ENCODE measurements around the gene MYH15.

MYH15 gene

GRCh38 chr3:108503722-108504121, 6.7 kb downstream of the MYH15 start:
- no peak overlapping the region for H3K4me3 ChIP-seq (ENCODE audit: low read depth, low read length)
- no peak for TF ChIP-seq CTCF (IDR thresholded peaks at IDR 0.05; ENCODE audit: low read depth, low read length, missing control alignments)
- in situ Hi-C loops (cut with HindIII; ENCODE audit: low sequenced_read_pairs), result no loop called here
- DNase-seq (ENCODE audit: low read depth), result no peak

- no peak overlapping the region for H3K4me3 ChIP-seq (ENCODE audit: low read depth, low read length)
- in situ Hi-C loops (cut with HindIII; ENCODE audit: low sequenced_read_pairs), result no loop called here
- TF ChIP-seq CTCF (IDR thresholded peaks at IDR 0.05; ENCODE audit: low read depth, low read length, missing control alignments), result no peak
- no peak for DNase-seq (ENCODE audit: low read depth)
Measured at GRCh38 chr3:108501535-108501934, 8.9 kb downstream of the MYH15 start.

DNA sequence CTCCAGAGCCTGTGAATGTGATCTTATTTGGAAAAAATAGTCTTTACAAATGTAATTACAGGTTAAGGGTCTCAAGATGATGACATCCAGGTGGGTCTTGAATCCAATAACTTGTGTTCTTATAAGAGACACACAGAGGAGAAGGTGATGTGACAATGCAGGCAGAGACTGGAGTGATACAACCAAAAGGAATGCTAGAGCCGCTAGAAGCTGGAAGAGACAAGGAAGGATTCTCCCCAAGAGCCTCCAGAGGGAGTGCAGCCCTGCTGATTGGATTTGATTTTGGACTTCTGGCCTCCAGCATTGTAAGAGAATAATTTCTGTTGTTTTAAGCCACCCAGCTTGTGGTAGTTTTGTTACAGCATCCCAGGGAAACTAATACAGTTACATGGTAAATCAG, 9.7 kb downstream of the MYH15 start:
- no peak overlapping the region for H3K4me3 ChIP-seq (ENCODE audit: low read depth, low read length)
- no peak for DNase-seq (ENCODE audit: low read depth)
- in situ Hi-C loops (cut with HindIII; ENCODE audit: low sequenced_read_pairs), result no loop called here
- no peak for TF ChIP-seq CTCF (IDR thresholded peaks at IDR 0.05; ENCODE audit: low read depth, low read length, missing control alignments)

- DNase-seq (ENCODE audit: low read depth), result no peak
- no peak for TF ChIP-seq CTCF (IDR thresholded peaks at IDR 0.05; ENCODE audit: low read depth, low read length, missing control alignments)
- in situ Hi-C loops (cut with HindIII; ENCODE audit: low sequenced_read_pairs), result no loop called here
- H3K4me3 ChIP-seq (ENCODE audit: low read depth, low read length), result no peak overlapping the region
Measured at GRCh38 chr3:108497271-108497670, 13.1 kb downstream of the MYH15 start.

- H3K4me3 ChIP-seq (ENCODE audit: low read depth, low read length), result no peak overlapping the region
- DNase-seq (ENCODE audit: low read depth), result no peak
- TF ChIP-seq CTCF (IDR thresholded peaks at IDR 0.05; ENCODE audit: low read depth, low read length, missing control alignments), result no peak
- in situ Hi-C loops (cut with HindIII; ENCODE audit: low sequenced_read_pairs), result no loop called here
Measured at GRCh38 chr3:108495717-108496116, 14.7 kb downstream of the MYH15 start.

- no peak overlapping the region for H3K4me3 ChIP-seq (ENCODE audit: low read depth, low read length)
- in situ Hi-C loops (cut with HindIII; ENCODE audit: low sequenced_read_pairs), result no loop called here
- TF ChIP-seq CTCF (IDR thresholded peaks at IDR 0.05; ENCODE audit: low read depth, low read length, missing control alignments), result no peak
- no peak for DNase-seq (ENCODE audit: low read depth)
Measured at GRCh38 chr3:108494906-108495531, 15.4 kb downstream of the MYH15 start.

Data from astrocyte of the cerebellum (primary cell).